Thoracic aorta (tissue), 2 donors: ENCODE data around the gene ZNF197. TPM values are rescaled to one million over a fixed set of nuclear protein-coding genes. Genes with fewer than 3 reads are reported as not detected.
A peak's percentile ranks its signal among the peaks of the same experiment; 100 is the strongest.
"Not testable (repeated sequence)": the region's sequence is repeated elsewhere in the genome, so short reads cannot be mapped to it uniquely, and the experiment has no call there.

Experiments
- ATAC-seq: fragments of 150-250 bp; one replicate; pipeline ENCODE4 v1.8.0; 2017; ENCODE audit warnings: low read depth; ENCODE audit not compliant: insufficient number of reproducible peaks, low FRiP score
- DNase-seq: peaks from one replicate; pipeline ENCODE4 v3.0.0-alpha.2; 2020; ENCODE audit warnings: low spot score
- H3K27ac ChIP-seq, 2 donors: fragments of 200-600 bp; sonication (generic); 1 replicate in 1 of 2; 2 replicates in 1 of 2; pipeline ENCODE4 v1.5.1; 2016; ENCODE audit warnings: mild to moderate bottlenecking in 2 of 2, moderate library complexity in 2 of 2
- H3K27me3 ChIP-seq: fragments of 200-600 bp; sonication (generic); replicated peaks from 2 replicates; pipeline ENCODE4 v1.6.0; 2016; ENCODE audit warnings: mild to moderate bottlenecking; ENCODE audit not compliant: insufficient read depth
- H3K36me3 ChIP-seq: fragments of 200-600 bp; sonication (generic); one replicate; pipeline ENCODE4 v1.5.1; 2016
- H3K4me1 ChIP-seq, 2 donors: fragments of 200-600 bp; sonication (generic); 1 replicate in 1 of 2; 2 replicates in 1 of 2; pipeline versions ENCODE4 v1.5.1 to v1.6.0; 2016; ENCODE audit warnings: low read depth in 2 of 2, mild to moderate bottlenecking in 1 of 2; ENCODE audit not compliant: control insufficient read depth in 1 of 2
- H3K4me3 ChIP-seq: fragments of 200-600 bp; sonication (generic); 2 replicates; pipeline ENCODE4 v1.5.1; 2016; ENCODE audit warnings: mild to moderate bottlenecking
- H3K9me3 ChIP-seq: fragments of 200-600 bp; sonication (generic); 2 replicates; pipeline ENCODE4 v1.5.1; 2016
- total RNA-seq, 2 donors: library from RNA; depleted of rRNA; stranded (reverse); fragments of >200 nt; gene quantifications; one replicate each; pipeline versions ENCODE4 v1.1.0 to v1.2.3, GENCODE V29; 2016
- TF ChIP-seq, protein P1 (sequence below): fragments of 200-600 bp; sonication (generic); IDR thresholded peaks from one replicate; pipeline ENCODE4 v1.5.1; 2019; ENCODE audit warnings: antibody characterized with exemption

Gene ZNF197
- total RNA-seq = 10 to 100 TPM in 1 of 2 donors, 1 to 10 TPM in 1; 9.6 to 20.0 TPM

DNA sequence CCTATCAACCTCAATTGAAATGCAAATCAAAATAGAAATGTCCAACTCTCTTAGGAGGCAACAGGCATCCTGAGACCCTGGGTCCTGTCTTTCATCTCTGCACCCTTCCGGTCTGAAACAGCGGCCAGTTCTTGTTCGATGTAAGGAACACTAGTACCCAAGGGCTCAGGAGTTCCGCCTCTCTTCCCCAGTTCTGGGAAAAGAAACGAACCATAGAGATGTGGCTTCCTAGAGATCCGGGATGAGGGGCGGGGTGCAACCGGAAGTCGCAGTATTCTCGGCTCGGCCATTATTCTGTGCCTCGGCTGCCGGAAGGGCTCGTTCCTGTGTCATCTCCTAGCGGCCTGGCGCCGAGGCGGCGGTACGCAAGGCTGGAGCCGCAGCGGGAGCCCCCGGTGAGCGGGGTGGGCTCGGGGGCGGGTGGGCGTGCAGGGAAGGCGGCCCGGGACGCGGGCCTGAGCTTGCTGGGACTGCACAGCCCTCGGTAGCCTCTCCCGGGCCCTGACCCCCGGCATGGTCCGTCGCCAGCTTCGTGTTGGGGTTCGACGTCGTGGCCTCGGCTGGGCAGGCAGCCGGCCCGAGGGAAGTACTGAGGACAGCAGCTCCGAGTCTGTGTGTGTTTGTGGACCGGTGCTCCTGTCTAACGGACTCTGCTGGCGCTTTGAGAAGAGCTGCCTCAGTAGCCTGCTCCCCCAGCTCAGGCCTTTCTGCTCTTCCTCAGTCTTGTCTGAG, at the start of gene ZNF197:
ZNF197 (plus strand) TSS at position 288 of the 732 bp plus-strand sequence. CDS start 4,119 bp downstream, outside the sequence.
- peak; percentile 93 for ATAC-seq
- H3K27me3 ChIP-seq = no peaks in the 10 kb centered on the region
- H3K27ac ChIP-seq = peak within 1 kb of the TSS; percentile 62 to 77
- peaks cover 12 to 19% of the 10 kb centered on the region in 2 donors for H3K4me1 ChIP-seq
- TF ChIP-seq, protein P1, sequence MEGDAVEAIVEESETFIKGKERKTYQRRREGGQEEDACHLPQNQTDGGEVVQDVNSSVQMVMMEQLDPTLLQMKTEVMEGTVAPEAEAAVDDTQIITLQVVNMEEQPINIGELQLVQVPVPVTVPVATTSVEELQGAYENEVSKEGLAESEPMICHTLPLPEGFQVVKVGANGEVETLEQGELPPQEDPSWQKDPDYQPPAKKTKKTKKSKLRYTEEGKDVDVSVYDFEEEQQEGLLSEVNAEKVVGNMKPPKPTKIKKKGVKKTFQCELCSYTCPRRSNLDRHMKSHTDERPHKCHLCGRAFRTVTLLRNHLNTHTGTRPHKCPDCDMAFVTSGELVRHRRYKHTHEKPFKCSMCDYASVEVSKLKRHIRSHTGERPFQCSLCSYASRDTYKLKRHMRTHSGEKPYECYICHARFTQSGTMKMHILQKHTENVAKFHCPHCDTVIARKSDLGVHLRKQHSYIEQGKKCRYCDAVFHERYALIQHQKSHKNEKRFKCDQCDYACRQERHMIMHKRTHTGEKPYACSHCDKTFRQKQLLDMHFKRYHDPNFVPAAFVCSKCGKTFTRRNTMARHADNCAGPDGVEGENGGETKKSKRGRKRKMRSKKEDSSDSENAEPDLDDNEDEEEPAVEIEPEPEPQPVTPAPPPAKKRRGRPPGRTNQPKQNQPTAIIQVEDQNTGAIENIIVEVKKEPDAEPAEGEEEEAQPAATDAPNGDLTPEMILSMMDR = peak; percentile 16
- peak; percentile 59 for DNase-seq
- peak within 1 kb of the TSS; percentile 83 for H3K4me3 ChIP-seq
- no peaks in the 10 kb centered on the region for H3K9me3 ChIP-seq
- H3K36me3 ChIP-seq = peaks cover 8% of the 10 kb centered on the region

DNA sequence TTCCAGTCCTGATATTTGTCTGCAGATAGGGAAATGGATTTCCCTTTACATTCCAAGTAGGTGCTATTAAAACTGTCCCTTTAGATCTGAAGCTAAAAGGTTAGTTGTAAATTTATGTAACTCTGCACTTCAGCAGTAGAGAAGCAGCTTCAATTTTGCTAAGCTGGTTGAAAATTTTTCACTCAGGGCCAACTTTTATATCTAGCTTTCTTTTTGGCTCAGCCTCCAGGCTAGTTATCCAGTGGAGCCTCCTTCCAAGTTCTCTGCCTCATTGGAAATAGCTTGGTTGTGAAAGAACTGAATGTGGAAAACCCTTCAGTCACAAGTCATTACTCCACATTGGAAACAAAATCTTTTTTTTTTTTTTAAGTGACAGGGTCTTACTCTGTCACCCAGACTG, 48.2 kb upstream of the ZNF197 start:
- H3K36me3 ChIP-seq = no peaks in the 10 kb centered on the region
- no peaks in the 10 kb centered on the region for H3K27me3 ChIP-seq
- ATAC-seq (no peak), DNase-seq (no peak)
- H3K4me1 ChIP-seq = no peaks in the 10 kb centered on the region
- peaks cover 12% of the 10 kb centered on the region for H3K9me3 ChIP-seq
- TF ChIP-seq, protein P1 = no peak
- H3K4me3 ChIP-seq = no peak overlapping the region
- H3K27ac ChIP-seq = no peak overlapping the region

DNA sequence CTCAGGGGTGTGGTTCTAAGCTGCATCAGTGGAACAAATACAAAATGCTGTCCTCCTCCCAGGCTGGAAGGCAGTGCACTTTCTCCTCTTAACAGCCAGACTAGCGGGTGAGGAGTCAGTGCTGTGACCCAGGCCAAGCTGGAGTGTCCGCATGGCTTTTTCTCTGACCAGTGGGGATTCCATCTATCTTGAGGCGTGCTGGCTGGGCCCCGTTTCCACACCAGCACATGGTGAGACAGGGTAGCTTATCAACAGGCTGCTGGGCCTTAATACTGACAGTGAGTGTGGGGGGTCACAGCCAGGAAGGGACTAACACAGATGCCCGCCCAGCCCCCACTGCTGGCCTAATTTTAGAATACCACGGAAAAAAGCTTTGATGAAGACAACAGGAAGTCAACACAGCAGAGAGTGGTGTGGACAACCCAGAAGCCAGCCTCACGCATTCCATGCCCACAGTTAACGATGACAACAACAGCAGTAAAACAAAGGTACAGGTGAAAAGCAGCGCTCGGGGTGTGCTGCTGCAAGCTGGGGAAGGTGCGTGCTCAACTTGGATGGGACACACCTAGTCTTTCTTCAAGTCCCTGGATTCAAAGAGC, 47.4 kb upstream of the ZNF197 start:
- H3K4me3 ChIP-seq, H3K36me3 ChIP-seq, DNase-seq, H3K27ac ChIP-seq, H3K27me3 ChIP-seq, H3K9me3 ChIP-seq, ATAC-seq, H3K4me1 ChIP-seq: not testable (repeated sequence)

DNA sequence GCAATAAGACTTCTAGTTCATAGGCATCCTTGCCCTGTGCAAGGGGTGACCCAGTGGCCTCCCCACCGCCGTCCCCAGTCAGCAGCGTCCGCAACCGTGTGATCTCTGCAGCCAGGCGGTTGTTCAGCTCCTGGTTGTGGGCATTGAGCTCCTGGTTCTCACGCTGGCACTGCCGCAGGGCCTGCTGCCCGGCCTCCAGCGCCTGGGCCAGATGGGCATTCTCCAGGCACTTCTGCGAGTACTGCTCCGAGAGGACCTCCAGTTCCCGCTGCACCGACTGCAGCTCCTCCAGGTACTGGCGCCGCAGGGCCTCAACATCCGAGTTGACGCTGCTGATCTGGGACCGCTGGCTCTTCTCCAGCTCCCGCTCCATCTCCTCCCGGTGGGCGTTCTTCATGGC, 46.5 kb upstream of the ZNF197 start:
- not testable (repeated sequence) for H3K4me1 ChIP-seq, ATAC-seq, DNase-seq, H3K9me3 ChIP-seq, H3K4me3 ChIP-seq, H3K27me3 ChIP-seq, H3K36me3 ChIP-seq, H3K27ac ChIP-seq

DNA sequence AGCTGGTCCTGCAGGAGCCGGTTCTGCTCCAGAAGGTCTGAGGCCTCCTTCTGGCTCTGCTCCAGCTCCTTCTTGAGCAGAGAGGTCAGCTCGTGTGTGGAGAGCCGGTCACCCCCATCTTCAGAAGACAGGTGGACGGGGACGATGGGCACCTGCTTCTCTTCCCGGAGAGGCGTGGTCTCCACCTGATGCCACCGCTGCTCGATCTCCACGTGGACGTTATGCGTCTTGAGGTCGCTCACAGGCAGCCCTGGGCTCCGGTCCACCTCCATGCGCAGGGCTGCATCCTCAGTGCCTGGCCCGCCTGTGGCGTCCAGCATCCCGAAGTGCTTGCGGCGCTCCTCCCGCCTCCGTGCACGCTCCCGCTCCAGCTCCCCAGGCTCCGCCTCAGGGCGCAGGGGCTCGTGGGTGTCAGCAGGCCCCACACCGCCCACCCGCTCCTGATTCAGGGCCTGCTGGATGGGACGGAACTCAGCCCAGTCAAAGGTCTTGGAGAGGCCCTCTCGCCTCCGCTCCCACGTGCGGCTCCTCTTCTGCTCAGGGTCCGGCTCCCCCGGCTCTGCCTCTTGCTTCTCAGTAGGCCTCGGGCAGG, 45.8 kb upstream of the ZNF197 start:
- not testable (repeated sequence) for H3K36me3 ChIP-seq, ATAC-seq, H3K27me3 ChIP-seq, H3K4me1 ChIP-seq, H3K9me3 ChIP-seq, H3K4me3 ChIP-seq, H3K27ac ChIP-seq, DNase-seq

DNA sequence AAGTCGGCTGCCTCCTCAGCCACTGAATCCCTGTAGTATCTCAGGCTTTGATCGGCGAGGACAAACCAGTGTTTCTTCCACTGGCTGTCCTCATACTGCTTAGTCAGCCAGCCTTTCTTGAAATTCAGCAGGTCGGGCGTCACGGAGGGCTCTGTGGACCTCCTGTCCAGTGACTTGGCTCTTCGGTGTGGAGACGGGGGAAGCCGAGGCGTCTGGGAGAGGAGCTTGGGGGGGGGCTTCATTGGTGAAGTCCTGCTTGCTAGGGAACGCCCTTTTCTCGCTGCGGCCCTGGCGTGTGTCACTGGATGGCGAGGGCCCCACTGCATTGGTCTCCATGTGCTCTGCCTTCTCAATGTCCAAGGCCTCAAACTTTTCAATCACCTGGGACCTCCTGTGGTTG, 45.1 kb upstream of the ZNF197 start:
- not testable (repeated sequence) for DNase-seq, H3K36me3 ChIP-seq, H3K4me1 ChIP-seq, H3K9me3 ChIP-seq, H3K27ac ChIP-seq, H3K27me3 ChIP-seq, H3K4me3 ChIP-seq, ATAC-seq

DNA sequence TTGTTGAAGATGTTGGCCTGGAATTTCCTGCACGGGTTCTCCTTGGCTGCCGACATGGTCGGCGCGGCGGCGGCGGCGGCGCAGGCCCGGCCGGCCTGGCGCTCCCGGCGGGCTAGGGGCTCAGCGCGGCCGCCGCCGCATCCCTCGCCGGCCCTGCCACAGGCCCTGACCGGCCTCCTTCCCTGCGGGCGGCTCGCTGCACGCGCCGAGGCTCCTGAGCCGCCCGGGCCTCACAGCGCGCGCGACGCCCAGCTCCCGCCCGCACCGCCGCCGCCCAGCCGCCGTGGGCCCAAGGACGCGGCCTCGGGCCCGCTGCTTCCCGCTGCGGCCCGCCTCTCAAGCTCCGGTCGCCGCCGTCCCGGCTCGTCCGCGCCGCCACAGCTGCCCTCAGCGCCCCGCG, 43.9 kb upstream of the ZNF197 start:
- DNase-seq, H3K27me3 ChIP-seq, ATAC-seq, H3K27ac ChIP-seq, H3K36me3 ChIP-seq, H3K9me3 ChIP-seq, H3K4me3 ChIP-seq: not testable (repeated sequence)
- peaks cover 0 to 15% of the 10 kb centered on the region in 2 donors for H3K4me1 ChIP-seq
